Measurements from ENCODE around the gene CPTP. TPM values are rescaled to one million over a fixed set of nuclear protein-coding genes. Genes with fewer than 3 reads are reported as not detected.

Gene CPTP
- total RNA-seq, 4 donors from 2014 or later, result 15.4 to 44.9 (median 31.5) TPM

- H3K9me3 ChIP-seq, result no peaks in the 10 kb centered on the region
- H3K4me1 ChIP-seq, result peaks cover 11 to 60% (median 55%) of the 10 kb centered on the region in 4 donors
- no peaks in the 10 kb centered on the region for H3K36me3 ChIP-seq
- H3K4me3 ChIP-seq, result no peak overlapping the region
- TF ChIP-seq EP300 (IDR thresholded peaks at IDR 0.05) (no peak), CTCF (IDR thresholded peaks at IDR 0.05) (no peak), POLR2AphosphoS5 (IDR thresholded peaks at IDR 0.05) (no peak)
- intact Hi-C loops (cut with DNase I), result no loop called here
- DNase-seq (ENCODE audit: extremely low spot score), result no peak
- H3K27me3 ChIP-seq, result peaks cover 0 to 36% (median 5%) of the 10 kb centered on the region in 4 donors
- peak overlapping the region; percentile 39 to 84 (median 69) for H3K27ac ChIP-seq (replicated peaks in 1 of 4)
- WGBS, result 70% methylated on average over 25 of the region's 35 CpGs
Observed at GRCh38 chr1:1361233-1361981, 36.8 kb downstream of the CPTP start.

GRCh38 chr1:1361982-1362423 lies 37.4 kb downstream of the CPTP start:
- peaks cover 6 to 54% (median 50%) of the 10 kb centered on the region in 4 donors for H3K4me1 ChIP-seq

GRCh38 chr1:1364266-1364665 lies 39.7 kb downstream of the CPTP start:
- intact Hi-C loops (cut with DNase I), result no loop called here
- Histone ChIP-seq H3K4me3 (no peak overlapping the region), H3K9me3 (no peaks in the 10 kb centered on the region), H3K36me3 (no peaks in the 10 kb centered on the region), H3K27me3 (peaks cover 0 to 9% (median 0%) of the 10 kb centered on the region in 4 donors), H3K4me1 (peaks cover 6 to 32% (median 30%) of the 10 kb centered on the region in 4 donors), H3K27ac (replicated peaks in 1 of 4) (no peak overlapping the region)
- DNase-seq (ENCODE audit: extremely low spot score), result no peak
- TF ChIP-seq CTCF (IDR thresholded peaks at IDR 0.05) (no peak), EP300 (IDR thresholded peaks at IDR 0.05) (no peak), POLR2A (IDR thresholded peaks at IDR 0.05; ENCODE audit: low read depth) (no peak), POLR2AphosphoS5 (IDR thresholded peaks at IDR 0.05) (no peak)
- 77% methylated on average over 9 of the region's 14 CpGs for WGBS

More at GRCh38 chr1:1361982-1362423, 37.4 kb downstream of the CPTP start:
- no peaks in the 10 kb centered on the region for H3K36me3 ChIP-seq
- peaks cover 0 to 30% (median 0%) of the 10 kb centered on the region in 4 donors for H3K27me3 ChIP-seq
- no peak for TF ChIP-seq POLR2A (IDR thresholded peaks at IDR 0.05; ENCODE audit: low read depth)
- TF ChIP-seq POLR2AphosphoS5 (IDR thresholded peaks at IDR 0.05), result peak in 1 of 2 donors; percentile 32
- TF ChIP-seq CTCF (IDR thresholded peaks at IDR 0.05), result peak in 1 of 3 experiments; percentile 7
- peak overlapping the region; percentile 39 to 84 (median 69) for H3K27ac ChIP-seq (replicated peaks in 1 of 4)
- H3K9me3 ChIP-seq, result no peaks in the 10 kb centered on the region
- intact Hi-C loops (cut with DNase I), result no loop called here
- no peak for DNase-seq (ENCODE audit: extremely low spot score)
- H3K4me3 ChIP-seq, result no peak overlapping the region
- 29% methylated on average over 7 of the region's 13 CpGs for WGBS

GRCh38 chr1:1365875-1366698 lies 41.5 kb downstream of the CPTP start:
- WGBS, result 75% methylated on average over 10 of the region's 10 CpGs
- Histone ChIP-seq H3K9me3 (no peaks in the 10 kb centered on the region), H3K4me1 (peaks cover 2 to 14% (median 14%) of the 10 kb centered on the region in 4 donors), H3K36me3 (peaks cover 0 to under 1% (median 0%) of the 10 kb centered on the region in 4 donors), H3K27ac (replicated peaks in 1 of 4) (no peak overlapping the region), H3K4me3 (no peak overlapping the region), H3K27me3 (no peaks in the 10 kb centered on the region)
- intact Hi-C loops (cut with DNase I), result no loop called here
- DNase-seq (ENCODE audit: extremely low spot score), result no peak
- TF ChIP-seq CTCF (IDR thresholded peaks at IDR 0.05) (no peak), EP300 (IDR thresholded peaks at IDR 0.05) (no peak), POLR2AphosphoS5 (IDR thresholded peaks at IDR 0.05) (no peak), POLR2A (IDR thresholded peaks at IDR 0.05; ENCODE audit: low read depth) (no peak)

Measured in esophagus muscularis mucosa (tissue), 4 donors.